ENCODE results near the gene OPRD1.
"Not testable (repeated sequence)": the region's sequence is repeated elsewhere in the genome, so short reads cannot be mapped to it uniquely, and the experiment has no call there.

The OPRD1 gene

GRCh38 chr1:28853093-28853742, 41.2 kb downstream of the OPRD1 start:
- no peak for DNase-seq

- not testable (repeated sequence) for DNase-seq
Measured at GRCh38 chr1:28854406-28854805, 42.4 kb downstream of the OPRD1 start.

- DNase-seq, result no peak
Measured at GRCh38 chr1:28855046-28855445, 43.1 kb downstream of the OPRD1 start.

GRCh38 chr1:28855469-28855951, 43.5 kb downstream of the OPRD1 start:
- no peak for DNase-seq

- DNase-seq, result no peak
Measured at GRCh38 chr1:28855969-28856368, 44.0 kb downstream of the OPRD1 start.

- DNase-seq, result no peak
Measured at GRCh38 chr1:28860332-28861073, 48.5 kb downstream of the OPRD1 start.

- no peak for DNase-seq
Measured at GRCh38 chr1:28862571-28863403, 50.8 kb downstream of the OPRD1 start.

GRCh38 chr1:28864695-28865094, 52.7 kb downstream of the OPRD1 start:
- DNase-seq, result no peak

GRCh38 chr1:28865997-28866650, 54.2 kb downstream of the OPRD1 start:
- DNase-seq, result no peak

- no peak for DNase-seq
Measured at GRCh38 chr1:28867850-28868249, 55.9 kb downstream of the OPRD1 start.

GRCh38 chr1:28869952-28870351, 58.0 kb downstream of the OPRD1 start:
- no peak for DNase-seq

- DNase-seq, result no peak
Measured at GRCh38 chr1:28871631-28872401, 59.8 kb downstream of the OPRD1 start.

GRCh38 chr1:28875134-28875533, 63.2 kb downstream of the OPRD1 start:
- DNase-seq, result not testable (repeated sequence)

GRCh38 chr1:28877132-28877781, 65.3 kb downstream of the OPRD1 start:
- peak; percentile 64 for DNase-seq

GRCh38 chr1:28878796-28879195, 66.8 kb downstream of the OPRD1 start:
- no peak for DNase-seq

GRCh38 chr1:28882009-28882628, 70.1 kb downstream of the OPRD1 start:
- DNase-seq, result peak; percentile 92

- no peak for DNase-seq
Measured at GRCh38 chr1:28883242-28883616, 71.3 kb downstream of the OPRD1 start.

- DNase-seq, result no peak
Measured at GRCh38 chr1:28885472-28885877, 73.5 kb downstream of the OPRD1 start.

- DNase-seq, result no peak
Measured at GRCh38 chr1:28885977-28886730, 74.2 kb downstream of the OPRD1 start.

- DNase-seq, result peak; percentile 72
Measured at GRCh38 chr1:28886731-28887418, 74.9 kb downstream of the OPRD1 start.
